CD4-positive, alpha-beta memory T cell (primary cell): Measurements from ENCODE around the gene ZNF747. TPM values are rescaled to one million over a fixed set of nuclear protein-coding genes. Genes with fewer than 3 reads are reported as not detected.

Source experiments
- CTCF ChIA-PET: fragments of 350-600 bp; sonication (Branson Sonifier 250); formaldehyde crosslinking; loops from one replicate; lab custom pipeline; 2021; ENCODE audit warnings: inconsistent platforms; ENCODE audit not compliant: partially characterized antibody; lab: Charles Lee
- POLR2A ChIA-PET: fragments of 350-600 bp; sonication (Branson Sonifier 250); formaldehyde crosslinking; loops from one replicate; lab custom pipeline; 2021; ENCODE audit not compliant: partially characterized antibody; lab: Charles Lee
- DNase-seq, 5 donors: peaks; one replicate each; pipeline versions ENCODE4 v3.0.0 to v3.0.0-alpha.2; 2020 to 2022; ENCODE audit warnings: mixed read lengths in 1 of 5
- H3K27ac ChIP-seq: one replicate; pipeline ENCODE4 v1.7.0; 2013; ENCODE audit warnings: low read depth, low read length
- H3K27me3 ChIP-seq: 2 replicates; pipeline ENCODE4 v1.7.0; 2013; ENCODE audit warnings: mild to moderate bottlenecking, low read length, moderate library complexity; ENCODE audit not compliant: insufficient read depth
- H3K36me3 ChIP-seq: 2 replicates; pipeline ENCODE4 v1.7.0; 2013; ENCODE audit warnings: mild to moderate bottlenecking, low read length, moderate library complexity; ENCODE audit not compliant: insufficient read depth
- H3K4me1 ChIP-seq: 2 replicates; pipeline ENCODE4 v1.7.0; 2013; ENCODE audit warnings: mild to moderate bottlenecking, low read length, moderate library complexity; ENCODE audit not compliant: insufficient read depth
- H3K4me3 ChIP-seq, 2 donors: one replicate each; pipeline ENCODE4 v1.7.0; 2013; ENCODE audit warnings: low read length in 2 of 2, mild to moderate bottlenecking in 1 of 2
- H3K9me3 ChIP-seq, 2 donors: one replicate each; pipeline ENCODE4 v1.7.0; 2013; ENCODE audit warnings: low read length in 2 of 2, control low read depth in 1 of 2; ENCODE audit not compliant: control insufficient read depth in 1 of 2
- H3K27ac Mint-ChIP-seq, 7 donors: one replicate each; pipeline ENCODE4 v1.8.0; 2020 to 2021; ENCODE audit warnings: mixed read lengths in 7 of 7, mild to moderate bottlenecking in 6 of 7, inconsistent platforms in 3 of 7, moderate library complexity in 3 of 7
- H3K27me3 Mint-ChIP-seq, 2 donors: one replicate each; pipeline ENCODE4 v1.8.0; 2020 to 2021; ENCODE audit warnings: mixed read lengths in 2 of 2
- H3K36me3 Mint-ChIP-seq, 2 donors: one replicate each; pipeline ENCODE4 v1.8.0; 2020 to 2021; ENCODE audit warnings: mixed read lengths in 2 of 2, inconsistent platforms in 1 of 2, mild to moderate bottlenecking in 1 of 2
- H3K4me1 Mint-ChIP-seq, 4 donors: one replicate each; pipeline ENCODE4 v1.8.0; 2020 to 2021; ENCODE audit warnings: mixed read lengths in 4 of 4, mild to moderate bottlenecking in 1 of 4
- H3K4me3 Mint-ChIP-seq, 8 donors: one replicate each; pipeline ENCODE4 v1.8.0; 2020 to 2021; ENCODE audit warnings: mixed read lengths in 8 of 8, mild to moderate bottlenecking in 7 of 8, moderate library complexity in 6 of 8, inconsistent platforms in 3 of 8
- H3K9me3 Mint-ChIP-seq, 8 donors: one replicate each; pipeline ENCODE4 v1.8.0; 2020 to 2021; ENCODE audit warnings: mixed read lengths in 8 of 8, mild to moderate bottlenecking in 5 of 8, inconsistent platforms in 3 of 8, moderate library complexity in 1 of 8
- intact Hi-C: fragments of 100-400 bp; cut with micrococcal nuclease; formaldehyde crosslinking; loops from one replicate; pipeline ENCODE4 v1.15.1; 2023
- polyA plus RNA-seq, 2 donors: library from polyadenylated mRNA; unstranded; fragments of 300-500 nt; fragmentation: Illumina TruSeq; gene quantifications; one replicate each; pipeline ENCODE4 v1.2.3, GENCODE V29; 2021
- total RNA-seq, 2 experiments: library from RNA; stranded (reverse); gene quantifications; one replicate each; pipeline ENCODE4 v1.2.3, GENCODE V29; 2021

The ZNF747 gene
- total and polyA plus RNA-seq, 4 experiments from 2014 or later: 7.8 to 17.8 (median 12.2) TPM

- intact Hi-C loops: no loop called here
- H3K36me3 Mint-ChIP-seq: peaks cover 56 to 58% of the 10 kb centered on the region in 2 donors
Observed at GRCh38 chr16:30509081-30509765, 25.4 kb downstream of the ZNF747 start.

GRCh38 chr16:30503403-30504296 is 31.0 kb downstream of the ZNF747 start:
- no peaks in the 10 kb centered on the region for H3K9me3 ChIP-seq
- Mint-ChIP-seq H3K4me3 (no peak overlapping the region), H3K36me3 (peaks cover 30 to 35% of the 10 kb centered on the region in 2 donors), H3K9me3 (no peaks in the 10 kb centered on the region), H3K4me1 (peaks cover 0 to 4% (median 1%) of the 10 kb centered on the region in 4 donors), H3K27ac (peak overlapping the region in 6 of 7 donors; percentile 60 to 86 (median 80)), H3K27me3 (no peaks in the 10 kb centered on the region)
- H3K4me1 ChIP-seq: no peaks in the 10 kb centered on the region
- ChIA-PET POLR2A (interaction anchor here (1.2 to 41.1 kb wide), 5 partner anchors 8 to 55 kb away, joined by 5 to 1162 read pairs (median 22); partner anchors contain the start of genes ITGAL and SEPHS2), CTCF (no interaction called here)
- H3K27me3 ChIP-seq: no peaks in the 10 kb centered on the region
- intact Hi-C loops: no loop called here
- H3K36me3 ChIP-seq: peaks cover 64% of the 10 kb centered on the region
- no peak overlapping the region for H3K27ac ChIP-seq
- no peak overlapping the region for H3K4me3 ChIP-seq
- DNase-seq: no peak

More at GRCh38 chr16:30509081-30509765, 25.4 kb downstream of the ZNF747 start:
- POLR2A ChIA-PET: interaction anchor here (0.9 to 5.1 kb wide), 13 partner anchors 11 to 101 kb away, joined by 3 to 22 read pairs (median 6); partner anchors contain the start of genes DCTPP1, ITGAL and ZNF689
- Histone ChIP-seq H3K36me3 (peaks cover 79% of the 10 kb centered on the region), H3K4me1 (no peaks in the 10 kb centered on the region), H3K4me3 (no peak overlapping the region), H3K9me3 (no peaks in the 10 kb centered on the region), H3K27me3 (no peaks in the 10 kb centered on the region), H3K27ac (no peak overlapping the region)
- no peak overlapping the region for H3K4me3 Mint-ChIP-seq
- peaks cover 0 to 12% (median 5%) of the 10 kb centered on the region in 4 donors for H3K4me1 Mint-ChIP-seq
- peak overlapping the region in 5 of 7 donors; percentile 18 to 85 (median 48) for H3K27ac Mint-ChIP-seq
- DNase-seq: no peak
- H3K27me3 Mint-ChIP-seq: no peaks in the 10 kb centered on the region
- CTCF ChIA-PET: interaction anchor here (1.1 to 1.7 kb wide), 6 partner anchors 25 to 120 kb away, joined by 3 to 8 read pairs (median 4); partner anchors contain the start of gene ZNF747
- H3K9me3 Mint-ChIP-seq: no peaks in the 10 kb centered on the region

GRCh38 chr16:30499284-30499683 is 35.4 kb downstream of the ZNF747 start:
- Histone ChIP-seq H3K36me3 (peaks cover 63% of the 10 kb centered on the region), H3K9me3 (no peaks in the 10 kb centered on the region), H3K4me1 (no peaks in the 10 kb centered on the region), H3K4me3 (no peak overlapping the region), H3K27ac (no peak overlapping the region), H3K27me3 (no peaks in the 10 kb centered on the region)
- H3K9me3 Mint-ChIP-seq: no peaks in the 10 kb centered on the region
- H3K27me3 Mint-ChIP-seq: no peaks in the 10 kb centered on the region
- H3K36me3 Mint-ChIP-seq: peaks cover 23 to 42% of the 10 kb centered on the region in 2 donors
- CTCF ChIA-PET: interaction anchor here (1.7 to 5.3 kb wide), 2 partner anchors 50 to 130 kb away, joined by 5 to 25 read pairs; no protein-coding TSS in a partner anchor
- POLR2A ChIA-PET: interaction anchor here (1.5 to 41.1 kb wide), 4 partner anchors 11 to 51 kb away, joined by 5 to 1162 read pairs (median 197); partner anchors contain the start of genes ITGAL and SEPHS2
- peak overlapping the region in 1 of 8 donors; percentile 28 for H3K4me3 Mint-ChIP-seq
- peak overlapping the region in 3 of 7 donors; percentile 6 to 64 (median 42) for H3K27ac Mint-ChIP-seq
- intact Hi-C loops: no loop called here
- H3K4me1 Mint-ChIP-seq: peaks cover under 1 to 4% (median 4%) of the 10 kb centered on the region in 4 donors
- no peak for DNase-seq

- no peak overlapping the region for H3K4me3 ChIP-seq
- no peaks in the 10 kb centered on the region for H3K27me3 ChIP-seq
- peaks cover 14% of the 10 kb centered on the region for H3K4me1 ChIP-seq
- Mint-ChIP-seq H3K9me3 (no peaks in the 10 kb centered on the region), H3K36me3 (peaks cover 30 to 53% of the 10 kb centered on the region in 2 donors), H3K27ac (peak overlapping the region in 1 of 7 donors; percentile 35), H3K27me3 (no peaks in the 10 kb centered on the region), H3K4me1 (peaks cover 7 to 24% (median 17%) of the 10 kb centered on the region in 4 donors), H3K4me3 (no peak overlapping the region)
- no peaks in the 10 kb centered on the region for H3K9me3 ChIP-seq
- POLR2A ChIA-PET: interaction anchor here (0.8 to 41.1 kb wide), 10 partner anchors 10 to 77 kb away, joined by 3 to 1162 read pairs (median 5); partner anchors contain the start of genes ITGAL, SEPHS2 and ZNF688
- CTCF ChIA-PET: interaction anchor here (1.1 to 5.3 kb wide), 3 partner anchors 46 to 131 kb away, joined by 3 to 25 read pairs (median 8); partner anchors contain the start of gene DCTPP1
- peaks cover 67% of the 10 kb centered on the region for H3K36me3 ChIP-seq
- no peak for DNase-seq
- intact Hi-C loops: no loop called here
- no peak overlapping the region for H3K27ac ChIP-seq
Observed at GRCh38 chr16:30494709-30495108, 39.9 kb downstream of the ZNF747 start.

- H3K36me3 Mint-ChIP-seq: peaks cover 33 to 56% of the 10 kb centered on the region in 2 donors
- H3K9me3 Mint-ChIP-seq: no peaks in the 10 kb centered on the region
- Histone ChIP-seq H3K27me3 (no peaks in the 10 kb centered on the region), H3K4me3 (no peak overlapping the region), H3K9me3 (no peaks in the 10 kb centered on the region), H3K4me1 (peaks cover 19% of the 10 kb centered on the region), H3K27ac (no peak overlapping the region), H3K36me3 (peaks cover 70% of the 10 kb centered on the region)
- intact Hi-C loops: loop anchor here (2.0 kb wide), 1 partner anchor 21 kb away; the partner anchor contains the start of gene ITGAL
- POLR2A ChIA-PET: interaction anchor here (0.8 to 41.1 kb wide), 7 partner anchors 13 to 64 kb away, joined by 3 to 1162 read pairs (median 5); partner anchors contain the start of genes ITGAL, SEPHS2 and ZNF764
- no peak for DNase-seq
- CTCF ChIA-PET: interaction anchor here (2.2 kb wide), 1 partner anchor 64 kb away, joined by 8 read pairs; the partner anchor contains the start of gene DCTPP1
- no peak overlapping the region for H3K4me3 Mint-ChIP-seq
- peak overlapping the region in 2 of 7 donors; percentile 17 to 46 for H3K27ac Mint-ChIP-seq
- H3K27me3 Mint-ChIP-seq: no peaks in the 10 kb centered on the region
- peaks cover 8 to 30% (median 20%) of the 10 kb centered on the region in 4 donors for H3K4me1 Mint-ChIP-seq
Observed at GRCh38 chr16:30493941-30494488, 40.6 kb downstream of the ZNF747 start.

- intact Hi-C loops: loop anchor here (1.0 to 2.0 kb wide), 2 partner anchors 19 to 47 kb away; partner anchors contain the start of genes ITGAL and SEPHS2
- Histone ChIP-seq H3K4me1 (peaks cover 25% of the 10 kb centered on the region), H3K27me3 (no peaks in the 10 kb centered on the region), H3K9me3 (no peaks in the 10 kb centered on the region), H3K27ac (no peak overlapping the region), H3K4me3 (no peak overlapping the region), H3K36me3 (peaks cover 67% of the 10 kb centered on the region)
- ChIA-PET POLR2A (interaction anchor here (0.6 to 41.1 kb wide), 9 partner anchors 3 to 118 kb away, joined by 3 to 1162 read pairs (median 4); partner anchors contain the start of genes ITGAL, SEPHS2 and ZNF689), CTCF (interaction anchor here (1.2 to 4.2 kb wide), 5 partner anchors 11 to 62 kb away, joined by 3 to 22 read pairs (median 7); partner anchors contain the start of gene DCTPP1)
- Mint-ChIP-seq H3K27me3 (no peaks in the 10 kb centered on the region), H3K4me1 (peaks cover 13 to 37% (median 26%) of the 10 kb centered on the region in 4 donors), H3K4me3 (peak overlapping the region in 2 of 8 donors; percentile 21 to 39), H3K36me3 (peaks cover 41 to 60% of the 10 kb centered on the region in 2 donors), H3K9me3 (no peaks in the 10 kb centered on the region), H3K27ac (peak overlapping the region; percentile 11 to 89 (median 74))
- DNase-seq: peak in 1 of 5 donors; percentile 72
Observed at GRCh38 chr16:30491744-30492308, 42.8 kb downstream of the ZNF747 start.
